MM.1S (cell line): ENCODE results near the gene PRAMEF11.
"Not testable (repeated sequence)": the region's sequence is repeated elsewhere in the genome, so short reads cannot be mapped to it uniquely, and the experiment has no call there.

ENCODE experiments used
- CTCF ChIP-seq: fragments of 300-600 bp; sonication (generic); IDR thresholded peaks from 2 replicates; pipeline ENCODE4 v1.5.1; 2016; ENCODE audit warnings: antibody characterized with exemption, low read length, mixed read lengths
- EZH2 ChIP-seq: fragments of 300-600 bp; sonication (generic); optimal IDR thresholded peaks from 2 replicates; pipeline ENCODE3; 2017; ENCODE audit warnings: low read depth, mild to moderate bottlenecking, antibody characterized with exemption, low read length, mixed read lengths

DNA sequence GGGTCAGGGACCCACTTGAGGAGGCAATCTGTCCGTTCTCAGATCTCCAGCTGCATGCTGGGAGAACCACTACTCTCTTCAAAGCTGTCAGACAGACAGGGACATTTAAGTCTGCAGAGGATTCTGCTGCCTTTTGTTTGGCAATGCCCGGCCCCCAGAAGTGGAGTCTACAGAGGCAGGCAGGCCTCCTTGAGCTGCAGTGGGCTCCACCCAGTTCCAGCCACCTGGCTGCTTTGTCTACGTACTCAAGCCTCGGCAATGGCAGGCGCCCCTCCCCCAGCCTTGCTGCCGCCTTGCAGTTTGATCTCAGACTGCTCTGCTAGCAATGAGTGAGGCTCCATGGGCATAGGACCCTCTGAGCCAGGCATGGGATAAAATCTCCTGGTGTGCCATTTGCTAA, 12.1 kb downstream of the PRAMEF11 start:
- TF ChIP-seq CTCF, EZH2: not testable (repeated sequence)
